ENCODE results near the gene SNX5. TPM values are rescaled to one million over a fixed set of nuclear protein-coding genes. Genes with fewer than 3 reads are reported as not detected.
"Not testable (repeated sequence)": the region's sequence is repeated elsewhere in the genome, so short reads cannot be mapped to it uniquely, and the experiment has no call there.

SNX5 gene
- total and polyA plus RNA-seq, 7 donors: 59.8 to 113 (median 81.3) TPM

DNA sequence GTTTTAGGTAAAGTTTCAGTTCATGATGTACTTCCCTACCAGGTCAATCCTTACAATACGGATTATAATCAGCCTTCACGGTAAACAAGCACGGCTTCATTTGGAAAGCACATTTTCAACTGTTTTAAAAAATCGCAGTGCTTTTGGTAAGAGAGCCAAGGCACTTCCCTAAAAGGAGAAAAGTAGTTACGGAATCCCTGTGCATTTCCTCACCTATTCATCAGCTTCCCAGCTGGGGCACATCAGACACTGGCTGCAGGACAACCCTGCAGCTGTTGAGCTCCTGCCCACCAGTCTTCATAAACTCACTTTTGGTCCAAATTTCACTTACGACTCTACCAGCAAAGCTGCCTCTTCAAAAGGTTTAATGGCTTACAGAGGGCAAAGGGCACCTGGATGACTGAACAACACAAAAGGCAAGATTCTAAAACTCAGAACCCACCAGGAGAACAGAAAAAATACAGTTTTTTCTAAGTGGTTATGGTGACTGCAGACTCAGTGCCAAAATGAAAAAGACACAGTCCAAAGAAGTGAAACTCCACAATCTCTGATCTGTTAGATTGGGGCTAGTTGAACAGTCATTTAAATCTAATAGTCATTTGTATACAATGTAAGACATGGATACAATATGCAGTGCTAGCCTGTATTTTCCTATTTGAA lies 7.5 kb downstream of the SNX5 start:
- peak in 1 of 2 donors; percentile 33 for DNase-seq
- intact Hi-C loops (cut with DNase I): no loop called here
- Histone ChIP-seq H3K36me3 (ENCODE audit: insufficient read depth in 1 of 2, low read depth in 1 of 2) (peaks cover 6 to 8% of the 10 kb centered on the region in 2 donors), H3K4me1 (peaks cover 69% of the 10 kb centered on the region), H3K27ac (peak overlapping the region; percentile 68), H3K9me3 (no peaks in the 10 kb centered on the region), H3K27me3 (ENCODE audit: insufficient read depth in 3 of 3, low read length in 2 of 3) (no peaks in the 10 kb centered on the region), H3K4me3 (peak overlapping the region; percentile 32)
- TF ChIP-seq, protein P1, sequence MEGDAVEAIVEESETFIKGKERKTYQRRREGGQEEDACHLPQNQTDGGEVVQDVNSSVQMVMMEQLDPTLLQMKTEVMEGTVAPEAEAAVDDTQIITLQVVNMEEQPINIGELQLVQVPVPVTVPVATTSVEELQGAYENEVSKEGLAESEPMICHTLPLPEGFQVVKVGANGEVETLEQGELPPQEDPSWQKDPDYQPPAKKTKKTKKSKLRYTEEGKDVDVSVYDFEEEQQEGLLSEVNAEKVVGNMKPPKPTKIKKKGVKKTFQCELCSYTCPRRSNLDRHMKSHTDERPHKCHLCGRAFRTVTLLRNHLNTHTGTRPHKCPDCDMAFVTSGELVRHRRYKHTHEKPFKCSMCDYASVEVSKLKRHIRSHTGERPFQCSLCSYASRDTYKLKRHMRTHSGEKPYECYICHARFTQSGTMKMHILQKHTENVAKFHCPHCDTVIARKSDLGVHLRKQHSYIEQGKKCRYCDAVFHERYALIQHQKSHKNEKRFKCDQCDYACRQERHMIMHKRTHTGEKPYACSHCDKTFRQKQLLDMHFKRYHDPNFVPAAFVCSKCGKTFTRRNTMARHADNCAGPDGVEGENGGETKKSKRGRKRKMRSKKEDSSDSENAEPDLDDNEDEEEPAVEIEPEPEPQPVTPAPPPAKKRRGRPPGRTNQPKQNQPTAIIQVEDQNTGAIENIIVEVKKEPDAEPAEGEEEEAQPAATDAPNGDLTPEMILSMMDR (IDR thresholded peaks at IDR 0.05): no peak
- WGBS, 3 donors: 16 to 33% (median 18%) methylated on average over 6 of the region's 6 CpGs
- no peak for ATAC-seq

DNA sequence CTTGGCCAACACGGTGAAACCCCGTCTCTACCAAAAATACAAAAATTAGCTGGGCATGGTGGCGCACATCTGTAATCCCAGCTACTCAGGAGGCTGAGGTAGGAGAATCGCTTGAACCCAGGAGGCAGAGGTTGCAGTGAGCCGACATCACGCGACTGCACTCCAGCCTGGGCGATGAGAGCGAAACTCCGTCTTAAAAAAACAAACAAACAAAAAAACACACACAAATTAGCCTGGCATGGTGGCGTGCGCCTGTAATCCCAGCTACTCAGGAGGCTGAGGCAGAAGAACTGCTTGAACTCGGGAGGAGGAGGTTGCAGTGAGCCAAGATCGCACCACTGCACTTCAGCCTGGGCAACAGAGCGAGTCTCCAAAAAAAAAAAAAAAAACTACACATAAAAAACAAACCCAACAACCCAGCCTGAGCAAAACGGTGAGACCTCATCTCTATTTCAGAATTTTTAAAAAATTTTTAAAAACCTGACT lies 8.2 kb downstream of the SNX5 start:
- ATAC-seq; DNase-seq; H3K4me3 ChIP-seq; H3K27me3 ChIP-seq (ENCODE audit: insufficient read depth in 3 of 3, low read length in 2 of 3); intact Hi-C loops (cut with DNase I); H3K9me3 ChIP-seq: not testable (repeated sequence)
- Histone ChIP-seq H3K4me1 (peaks cover 63% of the 10 kb centered on the region), H3K36me3 (ENCODE audit: insufficient read depth in 1 of 2, low read depth in 1 of 2) (peaks cover 6 to 14% of the 10 kb centered on the region in 2 donors), H3K27ac (peak overlapping the region; percentile 68)
- WGBS, 3 donors: 85 to 88% (median 86%) methylated on average over 16 of the region's 16 CpGs

DNA sequence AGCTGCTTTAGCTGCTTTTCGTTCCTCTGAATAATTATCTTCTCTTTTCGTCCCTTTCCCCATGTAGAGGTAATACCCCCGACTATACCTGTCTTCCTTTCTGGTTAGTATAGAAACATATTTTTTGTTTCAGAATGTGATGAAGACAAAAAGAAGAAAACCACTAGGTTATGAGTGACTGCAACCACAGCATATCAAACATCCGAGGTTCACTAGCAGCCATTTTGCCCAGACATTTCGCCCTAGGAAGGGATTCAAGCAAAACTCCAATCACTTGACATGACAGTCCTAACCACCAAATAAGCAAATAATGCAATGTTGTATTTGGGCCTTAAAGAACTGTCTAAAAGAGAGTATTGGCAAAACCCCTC lies 9.4 kb downstream of the SNX5 start:
- intact Hi-C loops (cut with DNase I): loop anchor here (2.0 to 5.0 kb wide), 2 partner anchors 38 kb away; no protein-coding TSS in a partner anchor

DNA sequence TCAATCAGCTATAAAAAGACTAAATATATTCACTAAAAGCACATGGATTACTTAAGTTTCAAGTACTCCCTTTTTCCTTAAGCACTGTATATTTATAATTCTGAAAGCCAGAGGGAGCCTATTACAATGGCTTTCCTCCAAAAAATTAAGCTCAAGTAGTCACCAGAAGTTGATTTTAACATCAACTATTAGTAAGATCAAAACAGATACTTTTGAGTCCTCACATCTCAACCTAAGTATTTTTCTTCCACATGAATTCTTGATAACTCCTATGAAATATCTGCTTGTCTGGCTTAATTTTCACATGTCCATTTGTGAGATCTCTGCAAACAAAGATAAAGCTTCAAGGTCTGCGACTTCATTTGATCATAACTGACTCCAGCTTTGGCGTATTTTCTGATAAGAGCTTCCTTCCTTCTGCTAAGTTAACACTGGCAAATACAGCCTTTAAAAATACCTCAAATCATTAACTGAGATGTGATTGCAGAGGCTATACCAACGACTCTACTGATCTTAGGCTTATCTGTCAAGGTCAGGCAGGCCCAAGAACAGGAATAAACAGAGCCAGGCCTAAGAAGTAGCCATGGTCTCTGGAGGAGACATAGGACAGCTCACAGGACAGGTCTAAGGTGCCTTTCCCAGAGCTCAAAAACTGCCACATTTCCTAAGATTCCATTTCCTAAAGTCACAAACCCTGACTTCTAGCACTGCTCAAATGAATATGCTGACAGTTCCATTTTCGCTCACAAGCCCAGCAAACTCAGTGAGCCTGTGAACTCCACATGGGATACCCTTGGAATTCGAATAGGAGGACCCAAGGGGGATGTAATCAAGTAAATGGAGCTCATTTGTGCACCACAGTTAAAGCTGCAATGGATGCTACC lies 10.0 kb downstream of the SNX5 start:
- TF ChIP-seq, protein P1 (IDR thresholded peaks at IDR 0.05): peak; percentile 25
- no peak for ATAC-seq
- H3K4me1 ChIP-seq: peaks cover 45% of the 10 kb centered on the region

More for the DNA sequence above, 9.4 kb downstream of the SNX5 start:
- Histone ChIP-seq H3K4me1 (peaks cover 51% of the 10 kb centered on the region), H3K9me3 (no peaks in the 10 kb centered on the region), H3K27ac (peak overlapping the region; percentile 52), H3K27me3 (ENCODE audit: insufficient read depth in 3 of 3, low read length in 2 of 3) (no peaks in the 10 kb centered on the region), H3K4me3 (no peak overlapping the region), H3K36me3 (ENCODE audit: insufficient read depth in 1 of 2, low read depth in 1 of 2) (peaks cover 6 to 26% of the 10 kb centered on the region in 2 donors)
- WGBS, 3 donors: 76 to 84% (median 81%) methylated on average over 5 of the region's 5 CpGs
- no peak for DNase-seq
- TF ChIP-seq, protein P1 (IDR thresholded peaks at IDR 0.05): no peak
- no peak for ATAC-seq

More for the DNA sequence above, 10.0 kb downstream of the SNX5 start:
- Histone ChIP-seq H3K27me3 (ENCODE audit: insufficient read depth in 3 of 3, low read length in 2 of 3) (no peaks in the 10 kb centered on the region), H3K9me3 (no peaks in the 10 kb centered on the region), H3K4me3 (no peak overlapping the region), H3K36me3 (ENCODE audit: insufficient read depth in 1 of 2, low read depth in 1 of 2) (peaks cover 9 to 33% of the 10 kb centered on the region in 2 donors), H3K27ac (peak overlapping the region; percentile 52)
- 53 to 56% (median 54%) methylated on average over 5 of the region's 5 CpGs for WGBS, 3 donors
- no peak for DNase-seq
- intact Hi-C loops (cut with DNase I): loop anchor here (2.0 to 5.0 kb wide), 2 partner anchors 38 to 39 kb away; no protein-coding TSS in a partner anchor

Data from psoas muscle (tissue), 8 donors.